RCC 7860 (cell line): ENCODE results near the gene TOX3.

Experiments
- DNase-seq: peaks from one replicate; pipeline ENCODE4 v3.0.0-alpha.2; 2015; ENCODE audit warnings: low spot score
- FAIRE-seq: peaks from 2 replicates; lab custom pipeline; 2012; peaks lifted over from hg19 to GRCh38; lab: Jason Lieb, UNC

The TOX3 gene

GRCh38 chr16:52567193-52567592 lies 20.2 kb upstream of the TOX3 start:
- FAIRE-seq (no peak), DNase-seq (no peak)

GRCh38 chr16:52563767-52564611 lies 17.0 kb upstream of the TOX3 start:
- no peak for DNase-seq
- no peak for FAIRE-seq

- DNase-seq (no peak), FAIRE-seq (no peak)
These were observed 15.8 kb upstream of the TOX3 start for GRCh38 chr16:52562770-52563169.

- FAIRE-seq, result no peak
- no peak for DNase-seq
These were observed 15.2 kb upstream of the TOX3 start for GRCh38 chr16:52561910-52562741.

- FAIRE-seq (no peak), DNase-seq (no peak)
These were observed 11.5 kb upstream of the TOX3 start for GRCh38 chr16:52558448-52558847.

GRCh38 chr16:52557236-52557635 lies 10.3 kb upstream of the TOX3 start:
- DNase-seq (peak; percentile 7), FAIRE-seq (no peak)

- DNase-seq (no peak), FAIRE-seq (no peak)
These were observed 9.1 kb upstream of the TOX3 start for GRCh38 chr16:52556083-52556482.

- FAIRE-seq (no peak), DNase-seq (no peak)
These were observed 8.6 kb upstream of the TOX3 start for GRCh38 chr16:52555572-52555971.

GRCh38 chr16:52554334-52554733 lies 7.4 kb upstream of the TOX3 start:
- FAIRE-seq, result no peak
- DNase-seq, result no peak

GRCh38 chr16:52553322-52553721 lies 6.4 kb upstream of the TOX3 start:
- DNase-seq (no peak), FAIRE-seq (no peak)

- no peak for DNase-seq
- no peak for FAIRE-seq
These were observed 5.7 kb upstream of the TOX3 start for GRCh38 chr16:52552643-52553042.

- FAIRE-seq, result no peak
- no peak for DNase-seq
These were observed 2.2 kb upstream of the TOX3 start for GRCh38 chr16:52549011-52549692.

GRCh38 chr16:52548261-52549010 lies 1.5 kb upstream of the TOX3 start:
- DNase-seq (no peak), FAIRE-seq (no peak)

- no peak for FAIRE-seq
- no peak for DNase-seq
These were observed 882 bp upstream of the TOX3 start for GRCh38 chr16:52547834-52548215.

GRCh38 chr16:52546291-52547003 lies 496 bp downstream of the TOX3 start:
- DNase-seq (no peak), FAIRE-seq (no peak)

- DNase-seq (no peak), FAIRE-seq (no peak)
These were observed 1.1 kb downstream of the TOX3 start for GRCh38 chr16:52545898-52546266.

GRCh38 chr16:52545222-52545897 lies 1.6 kb downstream of the TOX3 start:
- no peak for FAIRE-seq
- no peak for DNase-seq

- no peak for FAIRE-seq
- DNase-seq, result no peak
These were observed 2.2 kb downstream of the TOX3 start for GRCh38 chr16:52544703-52545102.

- FAIRE-seq (no peak), DNase-seq (no peak)
These were observed 3.3 kb downstream of the TOX3 start for GRCh38 chr16:52543654-52544053.

- no peak for FAIRE-seq
- no peak for DNase-seq
These were observed 6.0 kb downstream of the TOX3 start for GRCh38 chr16:52540910-52541309.
